GM18951 (cell line): ENCODE results near the gene UGT2B17.
"Not testable (repeated sequence)": the region's sequence is repeated elsewhere in the genome, so short reads cannot be mapped to it uniquely, and the experiment has no call there.

Source experiments
- POLR2A ChIP-seq: IDR thresholded peaks from 4 replicates; pipeline ENCODE4 v1.6.1; 2011; ENCODE audit warnings: mild to moderate bottlenecking; ENCODE audit not compliant: insufficient read length, insufficient read depth; ENCODE audit errors: extremely low read depth
- in situ Hi-C: fragments of 300-500 bp; cut with MboI; formaldehyde crosslinking; loops from one replicate; pipeline ENCODE4 v1.12.0; 2022; ENCODE audit warnings: low sequenced_read_pairs, mixed read lengths, inconsistent platforms; ENCODE audit not compliant: unreplicated experiment

Gene UGT2B17

DNA sequence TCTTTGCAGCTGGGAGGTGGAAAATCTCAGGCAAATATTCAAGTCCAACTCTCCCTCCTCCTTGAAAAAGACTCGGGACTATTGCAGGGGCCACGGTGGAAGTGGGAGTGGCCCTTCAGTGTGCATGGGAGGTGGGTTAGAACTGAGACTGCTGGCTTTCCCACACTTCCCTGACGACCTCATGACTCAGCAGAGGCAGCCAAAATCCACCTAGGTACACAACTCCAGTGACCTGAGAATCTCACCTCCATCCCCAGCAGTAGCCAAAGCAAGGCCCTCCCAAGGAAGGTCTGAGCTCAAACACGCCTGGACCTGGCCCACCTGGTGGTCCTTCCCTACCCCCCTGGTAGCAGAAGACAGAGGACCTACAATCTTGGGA, 6.2 kb upstream of the UGT2B17 start:
- in situ Hi-C loops = no loop called here
- TF ChIP-seq POLR2A = no peak

GRCh38 chr4:68581383-68582338, 5.5 kb upstream of the UGT2B17 start:
- TF ChIP-seq POLR2A = no peak
- in situ Hi-C loops = no loop called here

- TF ChIP-seq POLR2A = no peak
- in situ Hi-C loops = no loop called here
Measured at GRCh38 chr4:68577590-68577989, 1.5 kb upstream of the UGT2B17 start.

- in situ Hi-C loops = not testable (repeated sequence)
Measured at GRCh38 chr4:68575636-68576035, 486 bp downstream of the UGT2B17 start.

DNA sequence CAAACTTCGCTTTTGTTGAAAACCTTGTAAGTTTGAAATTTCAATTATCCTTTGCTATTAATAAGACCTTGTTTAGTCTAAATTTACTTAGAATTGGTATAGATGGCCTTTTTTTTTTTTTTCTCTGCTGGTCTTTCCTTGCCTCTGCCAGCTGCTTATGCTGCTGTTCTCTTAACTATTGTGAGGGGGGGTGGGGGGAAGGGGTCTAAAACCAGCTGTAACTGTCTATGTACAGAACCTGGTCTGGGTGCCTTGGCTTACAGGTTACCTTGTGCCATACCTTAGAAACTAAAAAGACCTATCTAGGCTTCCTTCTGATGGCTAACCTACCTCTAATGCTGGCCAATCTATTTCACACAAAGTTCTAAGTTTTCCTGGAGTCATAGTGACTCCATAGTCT, 1.0 kb downstream of the UGT2B17 start:
- no peak for TF ChIP-seq POLR2A
- in situ Hi-C loops = no loop called here

DNA sequence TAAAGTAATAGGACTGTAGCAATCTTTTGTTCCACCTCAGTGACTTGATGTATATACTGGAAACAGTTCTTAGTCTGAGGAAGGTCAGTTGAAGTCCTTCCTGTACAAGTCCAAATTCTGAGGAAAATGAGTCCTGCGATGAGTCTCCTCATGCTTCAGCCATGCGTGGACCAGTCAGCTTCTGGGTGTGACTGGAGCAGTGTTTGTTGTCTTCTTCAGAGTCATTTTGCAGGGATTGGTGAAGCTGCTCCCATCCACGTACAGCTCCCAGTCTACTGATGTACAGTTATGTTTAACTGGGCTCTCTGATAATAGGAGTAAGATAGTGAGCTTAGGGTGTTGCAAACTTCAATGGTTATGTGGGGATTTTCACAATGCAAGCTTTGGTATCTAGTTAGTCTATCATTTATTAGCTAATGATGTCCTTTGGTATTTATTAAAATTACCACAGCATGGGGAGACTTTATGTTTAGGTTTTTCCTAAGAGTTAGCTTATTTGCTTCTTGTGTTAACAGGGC, 3.4 kb downstream of the UGT2B17 start:
- no peak for TF ChIP-seq POLR2A
- in situ Hi-C loops = no loop called here

GRCh38 chr4:68570122-68570507, 6.0 kb downstream of the UGT2B17 start:
- TF ChIP-seq POLR2A = no peak
- in situ Hi-C loops = no loop called here

DNA sequence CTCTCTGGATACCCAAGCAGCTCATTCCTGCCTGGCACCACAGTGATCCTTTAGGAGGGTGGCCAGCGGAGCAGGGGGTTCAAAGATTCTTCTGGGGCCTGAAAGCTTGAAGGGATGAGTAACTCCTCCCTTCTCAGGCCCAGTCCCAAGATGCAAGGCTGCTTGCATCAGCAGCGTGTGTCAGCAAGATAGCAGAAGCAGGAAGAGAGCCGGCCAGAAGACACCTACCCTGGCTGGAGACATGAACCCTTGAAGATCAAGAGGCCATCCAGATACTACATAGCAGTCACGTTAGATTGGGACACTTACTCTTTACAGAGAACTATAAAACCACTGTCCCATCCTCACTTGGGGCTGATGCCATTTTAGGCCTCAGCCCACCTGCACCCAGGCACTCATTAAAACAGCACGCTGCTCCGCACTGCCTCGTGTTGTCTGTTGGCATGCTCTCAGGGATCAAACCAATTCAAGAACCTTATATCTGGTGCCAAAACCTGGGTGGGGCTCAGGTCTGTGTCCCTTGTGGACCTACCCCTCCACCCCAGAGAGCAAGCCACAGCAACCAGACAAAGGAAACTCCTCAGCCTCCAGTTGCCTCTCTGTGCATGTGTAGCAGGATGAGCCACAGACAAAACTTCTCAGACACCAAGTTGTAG, 6.5 kb downstream of the UGT2B17 start:
- TF ChIP-seq POLR2A = no peak
- in situ Hi-C loops = no loop called here

DNA sequence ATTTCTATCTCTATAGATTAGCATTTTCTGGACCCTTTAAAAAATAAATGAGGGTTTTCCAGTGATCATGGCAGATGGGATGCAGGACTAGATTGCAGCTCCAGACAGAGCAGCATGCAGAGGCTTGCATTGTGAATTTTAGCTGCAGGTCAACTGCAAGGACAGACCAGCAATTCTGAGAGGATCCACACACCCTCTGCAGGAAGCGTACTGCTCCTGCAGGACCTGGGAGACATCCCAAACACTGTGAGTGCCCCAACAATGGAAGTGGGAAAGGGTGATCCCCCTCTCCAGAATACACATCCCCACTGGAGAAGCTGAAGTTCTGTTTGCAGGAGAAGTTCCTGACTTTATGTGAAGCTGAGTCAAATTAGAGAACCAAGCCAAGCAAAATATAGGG, 7.1 kb downstream of the UGT2B17 start:
- in situ Hi-C loops = not testable (repeated sequence)

DNA sequence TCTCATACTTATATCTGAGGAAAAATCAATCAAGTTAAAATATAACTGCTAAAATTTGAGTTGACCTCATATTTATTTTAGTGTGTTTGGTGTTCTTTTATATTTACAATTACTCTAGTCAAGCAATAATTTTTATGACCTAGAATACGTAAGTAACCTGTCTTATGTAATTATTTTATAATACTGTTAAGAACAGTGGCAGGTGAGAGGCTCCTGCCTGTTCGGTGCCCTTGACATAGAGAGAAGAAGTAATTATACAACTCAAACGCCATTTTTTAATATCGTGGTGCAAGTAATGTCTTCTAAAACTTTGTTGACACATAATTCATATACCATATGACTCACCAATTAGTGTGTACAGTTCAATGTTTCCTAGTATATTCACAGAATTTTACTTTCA, 7.6 kb downstream of the UGT2B17 start:
- in situ Hi-C loops = not testable (repeated sequence)

DNA sequence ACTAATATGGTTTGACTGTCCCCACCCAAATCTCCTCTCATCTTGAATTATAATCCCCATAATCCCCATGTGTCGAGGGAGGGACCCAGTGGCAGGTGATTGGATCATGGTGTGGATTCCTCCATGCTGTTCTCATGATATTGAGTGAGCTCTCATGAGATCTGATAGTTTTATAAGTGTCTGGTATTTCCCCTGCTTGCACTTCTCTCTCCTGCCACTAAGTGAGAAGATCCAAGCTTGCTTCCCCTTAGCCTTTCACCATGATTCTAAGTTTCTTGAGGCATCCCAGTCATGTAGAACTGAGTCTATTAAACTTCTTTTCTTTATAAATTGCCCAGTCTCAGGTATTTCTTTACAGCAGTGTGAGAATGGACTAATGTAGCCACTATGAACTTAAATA, 9.8 kb downstream of the UGT2B17 start:
- in situ Hi-C loops = not testable (repeated sequence)

- in situ Hi-C loops = not testable (repeated sequence)
Measured at GRCh38 chr4:68565082-68565481, 11.0 kb downstream of the UGT2B17 start.

GRCh38 chr4:68560364-68561070, 15.6 kb downstream of the UGT2B17 start:
- in situ Hi-C loops = not testable (repeated sequence)

- in situ Hi-C loops = not testable (repeated sequence)
Measured at GRCh38 chr4:68553830-68554229, 22.3 kb downstream of the UGT2B17 start.

GRCh38 chr4:68552818-68553811, 23.0 kb downstream of the UGT2B17 start:
- in situ Hi-C loops = not testable (repeated sequence)

- in situ Hi-C loops = not testable (repeated sequence)
Measured at GRCh38 chr4:68542742-68543141, 33.4 kb downstream of the UGT2B17 start.
